ENCODE data around the gene FANCC.

FANCC gene

DNA sequence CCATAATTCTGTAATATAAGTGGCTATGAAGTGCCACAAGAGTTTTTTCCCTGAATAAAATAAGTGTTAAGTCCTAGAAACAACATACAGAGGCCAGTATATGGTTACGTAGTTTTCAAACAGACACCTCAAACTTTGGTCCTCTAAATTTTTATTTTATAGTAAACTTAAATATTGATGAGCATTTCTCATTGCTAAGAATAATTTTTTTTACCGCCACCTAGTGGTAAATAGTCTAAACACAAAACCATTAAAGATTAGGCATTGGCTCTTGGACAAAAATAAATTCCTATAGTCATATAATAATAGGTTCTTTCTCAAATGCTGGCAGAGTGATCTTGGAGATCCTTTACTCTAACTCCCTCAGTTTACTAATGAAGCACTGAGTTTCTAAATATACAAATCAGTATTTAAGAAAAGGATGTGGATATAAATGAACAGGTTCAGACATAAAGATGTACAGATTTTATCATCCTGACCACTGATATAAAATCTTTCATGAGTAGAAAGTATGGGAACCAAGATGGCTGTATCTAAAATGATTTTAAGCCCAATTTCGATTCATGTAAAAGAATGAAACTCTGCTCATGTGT is 136.2 kb downstream of the FANCC start:
- no peak for TF ChIP-seq RAD21 (IDR thresholded peaks at IDR 0.05; ENCODE audit: low read depth)
- TF ChIP-seq TEAD4 (IDR thresholded peaks at IDR 0.05), result no peak
- no peak for TF ChIP-seq EP300 (IDR thresholded peaks at IDR 0.05; ENCODE audit: borderline replicate concordance)
- TF ChIP-seq CEBPB (IDR thresholded peaks at IDR 0.05), result no peak
- TF ChIP-seq FOXM1 (IDR thresholded peaks at IDR 0.05; ENCODE audit: borderline replicate concordance, low read depth), result no peak
- no peak for TF ChIP-seq NFIC (IDR thresholded peaks at IDR 0.05)

GRCh38 chr9:95177617-95178016 is 139.9 kb downstream of the FANCC start:
- TF ChIP-seq ZBTB7A (IDR thresholded peaks at IDR 0.05; ENCODE audit: low read depth), result no peak
- no peak for TF ChIP-seq FOXM1 (IDR thresholded peaks at IDR 0.05; ENCODE audit: borderline replicate concordance, low read depth)

DNA sequence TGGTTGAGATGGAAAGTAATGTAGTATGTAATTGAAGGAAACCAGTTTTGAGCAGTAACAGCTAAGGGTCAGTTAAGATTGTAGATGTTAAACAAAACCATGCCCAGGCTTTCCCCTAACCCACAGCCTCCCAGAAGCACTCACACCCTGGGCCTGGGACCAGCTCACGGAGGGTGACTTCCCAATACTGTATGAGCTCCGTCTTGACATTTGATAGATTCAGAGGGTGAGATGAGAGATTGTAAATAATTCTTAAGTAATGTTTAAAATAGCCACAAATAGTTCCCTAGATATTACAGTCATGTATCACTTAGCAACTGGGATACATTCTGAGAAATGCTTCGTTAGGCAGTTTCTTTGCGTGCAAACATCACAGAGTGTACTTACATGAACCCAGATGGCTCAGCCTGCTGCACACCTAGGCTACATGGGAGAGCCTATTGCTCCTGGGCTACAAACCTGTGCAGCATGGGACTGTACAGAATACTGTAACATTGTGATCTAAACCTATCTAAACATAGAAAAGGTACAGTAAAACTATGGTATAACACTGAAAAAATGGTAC is 140.7 kb downstream of the FANCC start:
- TF ChIP-seq, protein P1, sequence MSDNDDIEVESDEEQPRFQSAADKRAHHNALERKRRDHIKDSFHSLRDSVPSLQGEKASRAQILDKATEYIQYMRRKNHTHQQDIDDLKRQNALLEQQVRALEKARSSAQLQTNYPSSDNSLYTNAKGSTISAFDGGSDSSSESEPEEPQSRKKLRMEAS (IDR thresholded peaks at IDR 0.05), result no peak
- no peak for TF ChIP-seq EP300 (IDR thresholded peaks at IDR 0.05; ENCODE audit: borderline replicate concordance)
- TF ChIP-seq, protein P2, sequence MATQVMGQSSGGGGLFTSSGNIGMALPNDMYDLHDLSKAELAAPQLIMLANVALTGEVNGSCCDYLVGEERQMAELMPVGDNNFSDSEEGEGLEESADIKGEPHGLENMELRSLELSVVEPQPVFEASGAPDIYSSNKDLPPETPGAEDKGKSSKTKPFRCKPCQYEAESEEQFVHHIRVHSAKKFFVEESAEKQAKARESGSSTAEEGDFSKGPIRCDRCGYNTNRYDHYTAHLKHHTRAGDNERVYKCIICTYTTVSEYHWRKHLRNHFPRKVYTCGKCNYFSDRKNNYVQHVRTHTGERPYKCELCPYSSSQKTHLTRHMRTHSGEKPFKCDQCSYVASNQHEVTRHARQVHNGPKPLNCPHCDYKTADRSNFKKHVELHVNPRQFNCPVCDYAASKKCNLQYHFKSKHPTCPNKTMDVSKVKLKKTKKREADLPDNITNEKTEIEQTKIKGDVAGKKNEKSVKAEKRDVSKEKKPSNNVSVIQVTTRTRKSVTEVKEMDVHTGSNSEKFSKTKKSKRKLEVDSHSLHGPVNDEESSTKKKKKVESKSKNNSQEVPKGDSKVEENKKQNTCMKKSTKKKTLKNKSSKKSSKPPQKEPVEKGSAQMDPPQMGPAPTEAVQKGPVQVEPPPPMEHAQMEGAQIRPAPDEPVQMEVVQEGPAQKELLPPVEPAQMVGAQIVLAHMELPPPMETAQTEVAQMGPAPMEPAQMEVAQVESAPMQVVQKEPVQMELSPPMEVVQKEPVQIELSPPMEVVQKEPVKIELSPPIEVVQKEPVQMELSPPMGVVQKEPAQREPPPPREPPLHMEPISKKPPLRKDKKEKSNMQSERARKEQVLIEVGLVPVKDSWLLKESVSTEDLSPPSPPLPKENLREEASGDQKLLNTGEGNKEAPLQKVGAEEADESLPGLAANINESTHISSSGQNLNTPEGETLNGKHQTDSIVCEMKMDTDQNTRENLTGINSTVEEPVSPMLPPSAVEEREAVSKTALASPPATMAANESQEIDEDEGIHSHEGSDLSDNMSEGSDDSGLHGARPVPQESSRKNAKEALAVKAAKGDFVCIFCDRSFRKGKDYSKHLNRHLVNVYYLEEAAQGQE (IDR thresholded peaks at IDR 0.05; ENCODE audit: low read depth), result no peak
- TF ChIP-seq RAD21 (IDR thresholded peaks at IDR 0.05; ENCODE audit: low read depth), result no peak
- no peak for TF ChIP-seq TEAD4 (IDR thresholded peaks at IDR 0.05)

GRCh38 chr9:95175523-95175922 is 142.0 kb downstream of the FANCC start:
- peak; percentile 88 for TF ChIP-seq EP300 (IDR thresholded peaks at IDR 0.05; ENCODE audit: borderline replicate concordance)
- TF ChIP-seq EGR1 (IDR thresholded peaks at IDR 0.05), result peak; percentile 84
- TF ChIP-seq FOXM1 (IDR thresholded peaks at IDR 0.05; ENCODE audit: borderline replicate concordance, low read depth), result peak; percentile 41; the same call in 1 of the 2 replicates
- peak; percentile 68 for TF ChIP-seq TEAD4 (IDR thresholded peaks at IDR 0.05)
- TF ChIP-seq, protein P3, sequence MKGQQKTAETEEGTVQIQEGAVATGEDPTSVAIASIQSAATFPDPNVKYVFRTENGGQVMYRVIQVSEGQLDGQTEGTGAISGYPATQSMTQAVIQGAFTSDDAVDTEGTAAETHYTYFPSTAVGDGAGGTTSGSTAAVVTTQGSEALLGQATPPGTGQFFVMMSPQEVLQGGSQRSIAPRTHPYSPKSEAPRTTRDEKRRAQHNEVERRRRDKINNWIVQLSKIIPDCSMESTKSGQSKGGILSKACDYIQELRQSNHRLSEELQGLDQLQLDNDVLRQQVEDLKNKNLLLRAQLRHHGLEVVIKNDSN (IDR thresholded peaks at IDR 0.05), result peak; percentile 27; the same call in 1 of the 2 replicates
- TF ChIP-seq, protein P1 (IDR thresholded peaks at IDR 0.05), result peak; percentile 96
- TF ChIP-seq, protein P2 (IDR thresholded peaks at IDR 0.05; ENCODE audit: low read depth), result no peak
- TF ChIP-seq RAD21 (IDR thresholded peaks at IDR 0.05; ENCODE audit: low read depth), result 0 out of 2 replicates have a peak, but pooled peaks have one; percentile 6
- TF ChIP-seq CEBPB (IDR thresholded peaks at IDR 0.05), result no peak
- no peak; the same call in 1 of the 2 replicates for TF ChIP-seq TAF1 (IDR thresholded peaks at IDR 0.05; ENCODE audit: low read depth)
- TF ChIP-seq NFIC (IDR thresholded peaks at IDR 0.05), result peak; percentile 83
- peak; percentile 97 for TF ChIP-seq TCF12 (IDR thresholded peaks at IDR 0.05; ENCODE audit: low read depth)
- TF ChIP-seq ZBTB7A (IDR thresholded peaks at IDR 0.05; ENCODE audit: low read depth), result no peak
- peak; percentile 71 for TF ChIP-seq YY1 (IDR thresholded peaks at IDR 0.05; ENCODE audit: low read depth)
- no peak for TF ChIP-seq CREB1 (IDR thresholded peaks at IDR 0.05; ENCODE audit: low read depth)

GRCh38 chr9:95174038-95174437 is 143.5 kb downstream of the FANCC start:
- no peak for TF ChIP-seq FOXM1 (IDR thresholded peaks at IDR 0.05; ENCODE audit: borderline replicate concordance, low read depth)
- TF ChIP-seq YY1 (IDR thresholded peaks at IDR 0.05; ENCODE audit: low read depth), result no peak
- TF ChIP-seq, protein P1 (IDR thresholded peaks at IDR 0.05), result no peak
- TF ChIP-seq CEBPB (IDR thresholded peaks at IDR 0.05), result no peak
- TF ChIP-seq ZBTB7A (IDR thresholded peaks at IDR 0.05; ENCODE audit: low read depth), result no peak
- TF ChIP-seq, protein P2 (IDR thresholded peaks at IDR 0.05; ENCODE audit: low read depth), result no peak
- no peak for TF ChIP-seq EGR1 (IDR thresholded peaks at IDR 0.05)
- TF ChIP-seq, protein P3 (IDR thresholded peaks at IDR 0.05), result no peak
- no peak for TF ChIP-seq TAF1 (IDR thresholded peaks at IDR 0.05; ENCODE audit: low read depth)
- TF ChIP-seq NFIC (IDR thresholded peaks at IDR 0.05), result no peak
- no peak for TF ChIP-seq CREB1 (IDR thresholded peaks at IDR 0.05; ENCODE audit: low read depth)
- TF ChIP-seq TEAD4 (IDR thresholded peaks at IDR 0.05), result no peak

Data from Ishikawa (cell line).